Measurements from ENCODE around the gene CHTF18. TPM values are rescaled to one million over a fixed set of nuclear protein-coding genes. Genes with fewer than 3 reads are reported as not detected.

Gene CHTF18
- total and polyA plus RNA-seq, 2 donors (not counting 3 experiments of a cell fraction or from before 2014, with no cell fraction given) = 33.0 to 69.5 TPM

- Histone ChIP-seq H3K36me3 (ENCODE audit: control insufficient read depth in 2 of 2, extremely low read depth in 1 of 2, insufficient read depth in 2 of 2, low read length in 2 of 2) (no peaks in the 10 kb centered on the region), H3K4me3 (replicated peaks in 1 of 3; ENCODE audit: insufficient read depth in 1 of 3, low read depth in 1 of 3, low read length in 3 of 3) (no peak overlapping the region), H4K20me1 (replicated peaks; ENCODE audit: control insufficient read depth, extremely low read depth, insufficient read depth, low read length) (no peaks in the 10 kb centered on the region), H3K27me3 (ENCODE audit: control insufficient read depth in 2 of 2, insufficient read depth in 2 of 2, low read length in 2 of 2) (no peaks in the 10 kb centered on the region), H2AFZ (ENCODE audit: low read depth, low read length) (no peak overlapping the region), H3K9me3 (replicated peaks; ENCODE audit: control insufficient read depth, insufficient read depth, low read length) (no peaks in the 10 kb centered on the region), H3K27ac (ENCODE audit: insufficient read depth, low read depth, low read length) (no peak overlapping the region), H3K4me1 (ENCODE audit: control insufficient read depth, extremely low read depth, insufficient read depth, low read length) (no peaks in the 10 kb centered on the region), H3K9me1 (replicated peaks; ENCODE audit: control insufficient read depth, extremely low read depth, insufficient read depth, low read length) (no peaks in the 10 kb centered on the region), H3K9ac (replicated peaks; ENCODE audit: extremely low read depth, insufficient read depth, low read length) (no peak overlapping the region), H3K79me2 (ENCODE audit: control insufficient read depth, insufficient read depth, low read length) (no peaks in the 10 kb centered on the region), H3K4me2 (ENCODE audit: insufficient read depth, low read length) (no peak overlapping the region)
- ChIA-PET POLR2A (no interaction called here), CTCF (interaction anchor here (0.6 kb wide), 1 partner anchor 234 kb away, joined by 3 read pairs; no protein-coding TSS in a partner anchor)
- DNase-seq (ENCODE audit: low read depth, low spot score) (no peak), FAIRE-seq (no peak)
- intact Hi-C loops (cut with micrococcal nuclease) = no loop called here
- no TSS peak for BruUV-seq (replicated peaks)
- TF ChIP-seq, protein P1, sequence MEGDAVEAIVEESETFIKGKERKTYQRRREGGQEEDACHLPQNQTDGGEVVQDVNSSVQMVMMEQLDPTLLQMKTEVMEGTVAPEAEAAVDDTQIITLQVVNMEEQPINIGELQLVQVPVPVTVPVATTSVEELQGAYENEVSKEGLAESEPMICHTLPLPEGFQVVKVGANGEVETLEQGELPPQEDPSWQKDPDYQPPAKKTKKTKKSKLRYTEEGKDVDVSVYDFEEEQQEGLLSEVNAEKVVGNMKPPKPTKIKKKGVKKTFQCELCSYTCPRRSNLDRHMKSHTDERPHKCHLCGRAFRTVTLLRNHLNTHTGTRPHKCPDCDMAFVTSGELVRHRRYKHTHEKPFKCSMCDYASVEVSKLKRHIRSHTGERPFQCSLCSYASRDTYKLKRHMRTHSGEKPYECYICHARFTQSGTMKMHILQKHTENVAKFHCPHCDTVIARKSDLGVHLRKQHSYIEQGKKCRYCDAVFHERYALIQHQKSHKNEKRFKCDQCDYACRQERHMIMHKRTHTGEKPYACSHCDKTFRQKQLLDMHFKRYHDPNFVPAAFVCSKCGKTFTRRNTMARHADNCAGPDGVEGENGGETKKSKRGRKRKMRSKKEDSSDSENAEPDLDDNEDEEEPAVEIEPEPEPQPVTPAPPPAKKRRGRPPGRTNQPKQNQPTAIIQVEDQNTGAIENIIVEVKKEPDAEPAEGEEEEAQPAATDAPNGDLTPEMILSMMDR (IDR thresholded peaks at IDR 0.05; ENCODE audit: extremely low read depth in 1 of 2, insufficient read depth in 1 of 2, low read depth in 1 of 2, low read length in 2 of 2) = no peak
- TF ChIP-seq, protein P2, sequence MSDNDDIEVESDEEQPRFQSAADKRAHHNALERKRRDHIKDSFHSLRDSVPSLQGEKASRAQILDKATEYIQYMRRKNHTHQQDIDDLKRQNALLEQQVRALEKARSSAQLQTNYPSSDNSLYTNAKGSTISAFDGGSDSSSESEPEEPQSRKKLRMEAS (IDR thresholded peaks at IDR 0.05; ENCODE audit: insufficient read depth, insufficient read length) = no peak
- TF ChIP-seq MYC (IDR thresholded peaks at IDR 0.05; ENCODE audit: low read depth, low read length) (no peak), POLR2A (IDR thresholded peaks at IDR 0.05; ENCODE audit: low read depth, low read length) (no peak), FOS (IDR thresholded peaks at IDR 0.05; ENCODE audit: borderline replicate concordance, insufficient read depth, low read length) (no peak), GATA2 (IDR thresholded peaks at IDR 0.05; ENCODE audit: insufficient read depth, insufficient read length, low read depth, low read length) (no peak), POLR2AphosphoS5 (IDR thresholded peaks at IDR 0.05; ENCODE audit: insufficient read depth, low read depth, low read length) (no peak), JUN (IDR thresholded peaks at IDR 0.05; ENCODE audit: borderline replicate concordance, insufficient read depth, insufficient read length, low read depth) (no peak), EZH2 (IDR thresholded peaks at IDR 0.05; ENCODE audit: borderline replicate concordance, low read depth, low read length, severe bottlenecking) (no peak)
- dilution Hi-C loops (cut with MboI; ENCODE audit: extremely low pct_ligation_motif_present, low sequenced_read_pairs) = no loop called here
Observed at GRCh38 chr16:840561-841454, 52.4 kb downstream of the CHTF18 start.

Measured in endothelial cell of umbilical vein (primary cell).